GM12874 (cell line): ENCODE measurements around the gene ANKS1B.

Experiments
- TF ChIP-seq, protein P1 (sequence below): IDR thresholded peaks from 2 replicates; pipeline ENCODE4 v1.5.1; 2011; ENCODE audit warnings: low read depth, mild to moderate bottlenecking, control low read depth, low read length, moderate library complexity; ENCODE audit not compliant: insufficient read depth

Gene ANKS1B

GRCh38 chr12:99910342-99910741 lies 74.4 kb downstream of the ANKS1B start:
- TF ChIP-seq, protein P1, sequence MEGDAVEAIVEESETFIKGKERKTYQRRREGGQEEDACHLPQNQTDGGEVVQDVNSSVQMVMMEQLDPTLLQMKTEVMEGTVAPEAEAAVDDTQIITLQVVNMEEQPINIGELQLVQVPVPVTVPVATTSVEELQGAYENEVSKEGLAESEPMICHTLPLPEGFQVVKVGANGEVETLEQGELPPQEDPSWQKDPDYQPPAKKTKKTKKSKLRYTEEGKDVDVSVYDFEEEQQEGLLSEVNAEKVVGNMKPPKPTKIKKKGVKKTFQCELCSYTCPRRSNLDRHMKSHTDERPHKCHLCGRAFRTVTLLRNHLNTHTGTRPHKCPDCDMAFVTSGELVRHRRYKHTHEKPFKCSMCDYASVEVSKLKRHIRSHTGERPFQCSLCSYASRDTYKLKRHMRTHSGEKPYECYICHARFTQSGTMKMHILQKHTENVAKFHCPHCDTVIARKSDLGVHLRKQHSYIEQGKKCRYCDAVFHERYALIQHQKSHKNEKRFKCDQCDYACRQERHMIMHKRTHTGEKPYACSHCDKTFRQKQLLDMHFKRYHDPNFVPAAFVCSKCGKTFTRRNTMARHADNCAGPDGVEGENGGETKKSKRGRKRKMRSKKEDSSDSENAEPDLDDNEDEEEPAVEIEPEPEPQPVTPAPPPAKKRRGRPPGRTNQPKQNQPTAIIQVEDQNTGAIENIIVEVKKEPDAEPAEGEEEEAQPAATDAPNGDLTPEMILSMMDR, result no peak

GRCh38 chr12:99906786-99907579 lies 77.8 kb downstream of the ANKS1B start:
- TF ChIP-seq, protein P1, result no peak

DNA sequence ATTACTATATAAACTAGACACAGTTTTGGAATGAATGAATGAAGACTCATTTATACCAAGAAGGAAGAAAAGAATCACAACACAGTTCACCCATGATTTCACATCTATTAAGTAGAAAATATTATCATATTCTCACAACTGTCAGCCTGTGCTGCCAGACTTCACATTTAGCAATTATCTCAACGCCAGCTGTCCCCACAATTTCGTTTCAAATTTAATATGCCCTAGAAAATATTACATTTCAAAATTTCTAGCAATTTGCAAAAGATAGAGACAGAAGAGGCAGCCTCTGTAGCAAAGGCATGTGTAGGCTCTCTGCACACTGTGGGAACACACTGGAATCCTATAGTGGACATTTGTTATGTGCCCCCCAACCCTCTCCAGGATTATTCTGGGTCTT lies 83.6 kb downstream of the ANKS1B start:
- TF ChIP-seq, protein P1, result no peak

DNA sequence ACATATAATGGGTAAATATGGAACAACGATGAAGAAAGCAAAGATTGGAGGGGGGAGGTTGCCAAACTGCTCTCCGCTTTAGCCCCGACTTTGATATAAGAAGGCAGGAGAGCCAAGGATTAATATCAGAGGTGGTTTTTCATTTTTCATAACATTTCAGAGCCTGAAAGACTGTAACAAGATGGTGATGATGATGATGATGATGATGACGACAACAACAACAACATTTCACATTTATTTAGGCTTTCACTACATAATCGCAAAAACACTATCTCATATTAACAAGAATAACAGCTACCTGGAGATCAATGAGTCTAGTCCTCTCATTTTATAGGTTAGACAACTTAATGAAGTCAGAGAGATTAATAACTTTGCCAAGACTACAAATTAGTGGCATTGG lies 86.1 kb downstream of the ANKS1B start:
- TF ChIP-seq, protein P1, result no peak

GRCh38 chr12:99879439-99879838 lies 105.3 kb downstream of the ANKS1B start:
- TF ChIP-seq, protein P1, result no peak

- TF ChIP-seq, protein P1, result no peak
Measured at GRCh38 chr12:99875081-99875480, 109.7 kb downstream of the ANKS1B start.

- TF ChIP-seq, protein P1, result no peak
Measured at GRCh38 chr12:99870085-99870484, 114.7 kb downstream of the ANKS1B start.
